Neural crest cell (in vitro differentiated cells): ENCODE data around the gene RCC1. TPM values are rescaled to one million over a fixed set of nuclear protein-coding genes. Genes with fewer than 3 reads are reported as not detected.
A peak's percentile ranks its signal among the peaks of the same experiment; 100 is the strongest.
"Not testable (repeated sequence)": the region's sequence is repeated elsewhere in the genome, so short reads cannot be mapped to it uniquely, and the experiment has no call there.

ENCODE experiments used
- DNase-seq: peaks from one replicate; pipeline ENCODE4 v3.0.0; 2021; ENCODE audit warnings: low read depth, mixed read lengths, low spot score
- H3K27ac Mint-ChIP-seq: one replicate; pipeline ENCODE4 v1.8.0; 2021; ENCODE audit warnings: mild to moderate bottlenecking, mixed read lengths; ENCODE audit not compliant: unreplicated experiment
- H3K27me3 Mint-ChIP-seq: 2 replicates; pipeline ENCODE4 v1.8.0; 2021; ENCODE audit warnings: low read depth, mild to moderate bottlenecking, mixed read lengths
- H3K36me3 Mint-ChIP-seq: 2 replicates; pipeline ENCODE4 v1.8.0; 2021; ENCODE audit warnings: low read depth, mild to moderate bottlenecking, mixed read lengths
- H3K4me1 Mint-ChIP-seq: 2 replicates; pipeline ENCODE4 v1.8.0; 2021; ENCODE audit warnings: mixed read lengths
- H3K4me3 Mint-ChIP-seq: one replicate; pipeline ENCODE4 v1.8.0; 2021; ENCODE audit warnings: mild to moderate bottlenecking, mixed read lengths
- H3K9me3 Mint-ChIP-seq: 2 replicates; pipeline ENCODE4 v1.8.0; 2021; ENCODE audit warnings: mixed read lengths
- CTCF ChIP-seq: fragments of 200-600 bp; sonication (generic); conservative IDR thresholded peaks from 2 replicates; pipeline ENCODE4 v1.5.0; 2021; ENCODE audit warnings: antibody characterized with exemption, mild to moderate bottlenecking
- total RNA-seq: library from RNA; stranded (reverse); gene quantifications from 2 replicates; pipeline ENCODE4 v1.2.1, GENCODE V29; 2021

Gene RCC1
- total RNA-seq, 1 donor from 2014 or later: 94.8 TPM

- TF ChIP-seq CTCF: no peak
- Mint-ChIP-seq H3K27me3 (peaks cover 46% of the 10 kb centered on the region), H3K27ac (no peak overlapping the region), H3K4me3 (peak overlapping the region; percentile 98), H3K36me3 (peaks cover 49% of the 10 kb centered on the region), H3K4me1 (peaks cover 47% of the 10 kb centered on the region), H3K9me3 (peaks cover 2% of the 10 kb centered on the region)
- DNase-seq: no peak
These were observed 6.3 kb downstream of the RCC1 start for GRCh38 chr1:28512058-28512611.

GRCh38 chr1:28514445-28514933 is 8.6 kb downstream of the RCC1 start:
- H3K4me1 Mint-ChIP-seq: peaks cover 44% of the 10 kb centered on the region
- H3K27ac Mint-ChIP-seq: peak overlapping the region; percentile 27
- peak overlapping the region; percentile 88 for H3K4me3 Mint-ChIP-seq
- H3K27me3 Mint-ChIP-seq: peaks cover 49% of the 10 kb centered on the region
- H3K9me3 Mint-ChIP-seq, DNase-seq: not testable (repeated sequence)
- H3K36me3 Mint-ChIP-seq: peaks cover 35% of the 10 kb centered on the region

GRCh38 chr1:28516518-28516956 is 10.7 kb downstream of the RCC1 start:
- no peak for TF ChIP-seq CTCF
- H3K9me3 Mint-ChIP-seq: peaks cover 2% of the 10 kb centered on the region
- no peak overlapping the region for H3K27ac Mint-ChIP-seq
- peak overlapping the region; percentile 84 for H3K4me3 Mint-ChIP-seq
- DNase-seq: no peak
- H3K27me3 Mint-ChIP-seq: peaks cover 33% of the 10 kb centered on the region
- peaks cover 41% of the 10 kb centered on the region for H3K4me1 Mint-ChIP-seq
- peaks cover 20% of the 10 kb centered on the region for H3K36me3 Mint-ChIP-seq

GRCh38 chr1:28517649-28517999 is 11.8 kb downstream of the RCC1 start:
- TF ChIP-seq CTCF: no peak
- Mint-ChIP-seq H3K4me3 (peak overlapping the region; percentile 84), H3K9me3 (no peaks in the 10 kb centered on the region), H3K36me3 (peaks cover 18% of the 10 kb centered on the region), H3K4me1 (peaks cover 42% of the 10 kb centered on the region), H3K27me3 (peaks cover 27% of the 10 kb centered on the region), H3K27ac (peak overlapping the region; percentile 15)
- DNase-seq: no peak

GRCh38 chr1:28518000-28518744 is 12.3 kb downstream of the RCC1 start:
- Mint-ChIP-seq H3K36me3 (peaks cover 16% of the 10 kb centered on the region), H3K4me3 (peak overlapping the region; percentile 99), H3K9me3 (no peaks in the 10 kb centered on the region), H3K27ac (peak overlapping the region; percentile 96), H3K27me3 (peaks cover 27% of the 10 kb centered on the region), H3K4me1 (peaks cover 40% of the 10 kb centered on the region)
- DNase-seq: peak; percentile 96
- peak; percentile 99 for TF ChIP-seq CTCF
